Mucosa of rectum (tissue), 2 donors: ENCODE data around the gene RPTOR.

ENCODE experiments used
- H3K27ac ChIP-seq, 2 donors: one replicate each; pipeline ENCODE4 v1.7.0; 2013; ENCODE audit warnings: inconsistent platforms in 2 of 2, low read depth in 2 of 2, low read length in 2 of 2
- H3K27me3 ChIP-seq, 2 donors: one replicate each; pipeline ENCODE4 v1.7.0; 2013; ENCODE audit warnings: low read length in 2 of 2; ENCODE audit not compliant: control insufficient read depth in 2 of 2, insufficient read depth in 2 of 2
- H3K36me3 ChIP-seq, 2 donors: one replicate each; pipeline ENCODE4 v1.7.0; 2013; ENCODE audit warnings: low read length in 2 of 2; ENCODE audit not compliant: control insufficient read depth in 2 of 2, insufficient read depth in 2 of 2
- H3K4me1 ChIP-seq, 2 donors: one replicate each; pipeline ENCODE4 v1.7.0; 2013; ENCODE audit warnings: low read length in 2 of 2, mild to moderate bottlenecking in 1 of 2; ENCODE audit not compliant: control insufficient read depth in 2 of 2, insufficient read depth in 2 of 2
- H3K4me3 ChIP-seq, 2 donors: one replicate each; pipeline ENCODE4 v1.7.0; 2013; ENCODE audit warnings: low read length in 2 of 2
- H3K9ac ChIP-seq, 2 donors: one replicate each; pipeline ENCODE4 v1.7.0; 2013; ENCODE audit warnings: low read length in 2 of 2, low read depth in 1 of 2, mild to moderate bottlenecking in 1 of 2
- H3K9me3 ChIP-seq, 2 donors: one replicate each; pipeline ENCODE4 v1.7.0; 2013; ENCODE audit warnings: low read length in 2 of 2; ENCODE audit not compliant: control insufficient read depth in 2 of 2
- donor health status: healthy.
- donor health status: Normal muscosa, but diverticular disease.

The RPTOR gene

DNA sequence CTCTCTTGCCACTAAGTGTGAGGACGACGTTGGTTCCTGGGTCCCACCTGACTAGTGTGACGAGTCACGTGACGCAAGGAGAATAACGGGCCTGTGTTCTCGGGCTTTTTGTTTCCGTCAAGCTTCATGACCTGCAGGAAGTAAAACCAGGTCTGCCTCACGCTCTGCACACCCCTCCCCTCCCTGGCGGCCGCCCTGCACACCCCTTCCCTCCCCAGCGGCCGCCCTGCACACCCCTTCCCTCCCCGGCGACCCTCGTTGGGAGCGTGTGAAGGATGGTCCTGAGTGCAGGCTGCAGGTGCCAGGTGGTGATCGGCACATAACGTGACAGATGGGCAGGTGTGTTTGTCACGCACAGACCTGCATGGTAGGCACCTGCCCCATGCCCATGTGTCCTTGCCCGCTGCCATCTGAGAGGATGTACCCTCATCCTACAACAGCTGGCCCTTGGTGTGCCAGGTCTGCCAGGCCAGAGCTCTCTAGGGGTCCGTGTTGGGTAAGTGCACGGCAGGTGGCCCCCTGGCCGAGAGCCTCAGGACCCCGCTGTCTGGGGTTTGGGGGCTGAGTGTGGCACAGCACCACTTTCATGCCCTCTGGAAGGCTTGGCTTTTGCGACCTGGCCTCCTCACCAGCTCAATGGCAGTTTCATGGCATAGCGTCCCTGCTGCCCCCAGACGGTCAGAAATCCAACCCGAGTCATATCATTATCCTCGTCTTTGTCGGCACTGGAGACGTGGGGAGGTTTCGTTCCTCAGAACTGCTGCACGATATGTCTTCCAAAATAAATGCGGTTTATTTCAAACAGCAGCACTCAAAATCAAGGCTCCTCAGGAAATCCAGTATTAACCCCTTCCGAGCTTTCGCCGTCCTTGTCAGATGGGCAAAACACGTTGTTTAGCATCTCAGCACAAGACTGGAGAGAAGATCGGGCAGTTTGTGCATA is 255.2 kb downstream of the RPTOR start:
- H3K9me3 ChIP-seq, result no peaks in the 10 kb centered on the region
- no peak overlapping the region for H3K9ac ChIP-seq
- peaks cover 0 to 5% of the 10 kb centered on the region in 2 donors for H3K36me3 ChIP-seq
- no peak overlapping the region for H3K27ac ChIP-seq
- H3K27me3 ChIP-seq, result no peaks in the 10 kb centered on the region
- H3K4me1 ChIP-seq, result peaks cover 0 to 5% of the 10 kb centered on the region in 2 donors
- no peak overlapping the region for H3K4me3 ChIP-seq

DNA sequence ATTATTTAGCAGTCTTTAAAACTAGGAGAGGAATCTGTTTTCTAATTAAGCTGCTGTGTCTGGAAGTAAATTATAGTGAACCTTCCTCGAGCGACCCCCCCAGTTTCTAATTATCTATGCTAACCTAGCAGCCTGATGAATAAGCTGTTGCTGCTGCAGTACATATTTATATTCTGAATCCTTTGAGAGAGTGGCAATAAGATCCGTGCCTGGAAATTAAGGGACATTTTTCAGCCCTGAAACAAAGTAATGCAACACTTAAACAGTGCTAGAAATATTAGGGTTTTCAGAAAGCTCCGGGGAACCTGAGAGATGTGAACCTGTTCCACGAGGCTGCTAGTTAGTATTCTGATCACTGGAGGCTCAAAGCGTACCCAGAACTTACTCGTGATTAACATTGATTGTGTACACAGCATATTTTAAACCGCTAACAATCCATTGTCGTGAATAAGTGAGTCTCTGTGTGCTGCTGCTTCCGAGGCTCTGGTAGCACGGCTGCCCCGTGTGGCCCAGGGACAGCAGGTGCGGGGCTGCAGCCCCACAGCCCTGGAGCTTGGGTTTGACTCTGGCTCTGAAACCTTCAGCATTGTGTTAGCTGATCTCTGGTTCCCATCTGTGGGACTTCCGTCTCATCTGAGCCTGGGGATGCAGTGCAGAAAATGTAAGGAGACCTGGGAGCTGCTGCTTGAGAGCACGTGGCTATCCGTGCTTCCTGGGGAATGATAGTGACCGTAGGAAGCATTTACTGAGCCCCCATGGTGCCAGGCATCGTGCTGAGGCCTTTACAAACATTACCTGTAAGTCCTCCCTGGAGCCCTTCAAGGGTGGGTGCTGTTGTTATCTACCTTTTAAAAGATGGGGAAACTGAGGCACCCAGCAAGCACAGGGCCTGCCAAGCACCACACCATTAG is 256.1 kb downstream of the RPTOR start:
- H3K27me3 ChIP-seq, result no peaks in the 10 kb centered on the region
- H3K27ac ChIP-seq, result no peak overlapping the region
- H3K9ac ChIP-seq, result no peak overlapping the region
- no peak overlapping the region for H3K4me3 ChIP-seq
- no peaks in the 10 kb centered on the region for H3K9me3 ChIP-seq
- H3K4me1 ChIP-seq, result peaks cover 0 to 2% of the 10 kb centered on the region in 2 donors
- peaks cover 0 to 5% of the 10 kb centered on the region in 2 donors for H3K36me3 ChIP-seq

DNA sequence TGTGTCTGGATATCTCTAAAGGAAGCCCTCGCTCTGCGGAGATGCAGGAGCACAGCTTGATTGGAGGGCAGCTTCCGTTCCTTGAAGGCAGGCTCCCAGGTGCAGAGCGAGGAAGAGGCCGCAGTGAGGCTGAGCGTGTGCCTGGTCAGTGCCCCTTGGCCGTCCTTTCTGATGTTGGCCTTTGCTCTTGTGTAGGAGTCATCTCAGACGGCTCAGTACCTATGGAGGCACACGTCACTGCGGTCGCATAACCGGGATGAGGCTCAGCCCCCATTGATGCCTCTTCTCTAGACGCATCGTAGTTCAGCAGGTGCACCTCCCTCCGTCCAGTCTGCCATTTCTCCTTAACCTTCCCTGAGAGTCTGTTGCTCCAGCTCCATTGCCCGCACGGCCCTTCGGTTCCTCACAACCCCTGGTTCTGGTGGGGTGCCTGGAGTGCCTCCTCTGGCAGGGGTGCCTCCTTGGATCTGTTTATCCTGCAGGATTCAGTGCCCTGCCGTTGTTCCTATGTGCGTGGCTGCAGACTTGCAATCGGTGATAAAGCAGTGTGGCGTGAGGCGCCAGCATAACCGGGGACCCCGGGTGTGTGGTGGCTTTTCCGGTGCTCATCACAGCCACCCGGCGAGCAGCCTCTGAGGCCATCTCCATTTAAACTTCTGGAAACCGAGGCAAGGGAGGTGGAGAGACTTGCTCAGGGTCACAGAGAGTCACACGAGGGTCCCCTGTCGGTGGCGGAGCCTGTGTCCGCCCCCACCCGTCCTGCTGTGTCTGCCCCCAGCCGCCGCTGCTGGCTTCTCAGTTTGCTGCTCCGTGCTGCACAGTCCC is 258.2 kb downstream of the RPTOR start:
- Histone ChIP-seq H3K4me3 (no peak overlapping the region), H3K4me1 (no peaks in the 10 kb centered on the region), H3K27me3 (no peaks in the 10 kb centered on the region), H3K9ac (no peak overlapping the region), H3K9me3 (peaks cover 2% of the 10 kb centered on the region in 2 donors), H3K36me3 (peaks cover 0 to 5% of the 10 kb centered on the region in 2 donors), H3K27ac (no peak overlapping the region)

GRCh38 chr17:80803451-80804428 is 259.1 kb downstream of the RPTOR start:
- Histone ChIP-seq H3K36me3 (peaks cover 0 to 5% of the 10 kb centered on the region in 2 donors), H3K27ac (no peak overlapping the region), H3K4me1 (no peaks in the 10 kb centered on the region), H3K9me3 (peaks cover 2% of the 10 kb centered on the region in 2 donors), H3K27me3 (no peaks in the 10 kb centered on the region), H3K9ac (no peak overlapping the region), H3K4me3 (no peak overlapping the region)

DNA sequence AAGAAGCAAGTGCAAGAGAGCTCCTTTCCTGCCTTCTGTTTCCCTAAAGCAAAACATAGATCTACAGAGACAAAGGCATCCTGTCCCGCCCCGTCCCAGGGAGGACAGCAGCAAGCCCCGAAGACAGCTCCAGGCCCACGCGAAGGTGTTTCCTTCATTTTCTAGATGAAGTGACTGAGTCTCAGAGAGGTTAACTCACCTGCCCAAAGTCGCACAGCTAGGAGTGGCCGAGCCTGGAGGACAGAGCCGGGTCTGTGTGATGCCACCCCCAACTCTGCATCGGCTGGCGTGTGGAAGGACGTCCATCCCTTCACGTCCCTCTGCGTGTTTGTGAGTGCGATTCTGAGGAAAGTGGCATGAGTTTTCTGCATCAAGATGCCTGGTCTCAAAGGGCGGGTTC is 259.8 kb downstream of the RPTOR start:
- Histone ChIP-seq H3K27me3 (no peaks in the 10 kb centered on the region), H3K27ac (no peak overlapping the region), H3K9ac (no peak overlapping the region), H3K9me3 (peaks cover 2% of the 10 kb centered on the region in 2 donors), H3K4me1 (no peaks in the 10 kb centered on the region), H3K4me3 (no peak overlapping the region), H3K36me3 (no peaks in the 10 kb centered on the region)

DNA sequence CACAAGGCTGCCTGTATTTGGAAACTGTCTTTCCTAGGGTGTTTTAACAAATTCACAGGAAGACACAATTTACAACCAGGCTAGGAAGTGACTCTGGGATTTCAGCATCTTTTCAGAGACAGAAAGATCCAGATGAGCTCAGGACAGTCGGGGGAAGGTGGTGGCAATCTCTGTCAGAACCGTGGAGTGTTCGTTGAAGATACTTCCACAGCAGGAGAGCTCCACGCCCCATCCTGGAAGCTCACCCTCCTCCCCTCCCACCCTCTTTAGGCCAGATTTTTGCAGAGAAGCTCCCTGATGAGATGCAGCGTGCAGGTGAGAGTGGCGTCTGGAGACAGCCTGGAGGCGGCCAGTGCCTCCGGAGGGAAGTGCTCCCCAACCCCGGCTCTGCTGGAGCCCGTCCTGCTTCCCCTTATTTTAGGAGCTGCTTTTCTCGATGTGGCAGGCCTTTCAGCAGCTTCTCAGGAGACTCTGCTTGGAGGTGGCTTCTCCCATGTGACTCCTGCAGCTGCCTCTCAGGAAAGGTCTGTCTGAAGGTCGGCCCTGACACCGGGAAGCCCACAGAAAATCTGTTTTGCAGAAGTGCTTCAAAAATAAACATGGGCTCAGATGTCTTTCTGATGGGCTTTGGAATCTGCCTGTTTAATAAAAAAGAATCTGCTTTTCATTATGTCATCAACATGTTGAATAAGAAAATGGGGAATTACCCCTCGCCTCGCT is 260.6 kb downstream of the RPTOR start:
- Histone ChIP-seq H3K4me1 (no peaks in the 10 kb centered on the region), H3K9me3 (peaks cover 2% of the 10 kb centered on the region in 2 donors), H3K27ac (no peak overlapping the region)

GRCh38 chr17:80807014-80807413 is 262.4 kb downstream of the RPTOR start:
- no peaks in the 10 kb centered on the region for H3K4me1 ChIP-seq
- no peak overlapping the region for H3K4me3 ChIP-seq
- peaks cover 2% of the 10 kb centered on the region in 2 donors for H3K9me3 ChIP-seq
- H3K36me3 ChIP-seq, result peaks cover 0 to 6% of the 10 kb centered on the region in 2 donors
- H3K27me3 ChIP-seq, result no peaks in the 10 kb centered on the region
- H3K27ac ChIP-seq, result no peak overlapping the region
- H3K9ac ChIP-seq, result no peak overlapping the region

More for the DNA sequence above, 260.6 kb downstream of the RPTOR start:
- H3K4me3 ChIP-seq, result no peak overlapping the region
- H3K36me3 ChIP-seq, result no peaks in the 10 kb centered on the region
- H3K27me3 ChIP-seq, result no peaks in the 10 kb centered on the region
- no peak overlapping the region for H3K9ac ChIP-seq

DNA sequence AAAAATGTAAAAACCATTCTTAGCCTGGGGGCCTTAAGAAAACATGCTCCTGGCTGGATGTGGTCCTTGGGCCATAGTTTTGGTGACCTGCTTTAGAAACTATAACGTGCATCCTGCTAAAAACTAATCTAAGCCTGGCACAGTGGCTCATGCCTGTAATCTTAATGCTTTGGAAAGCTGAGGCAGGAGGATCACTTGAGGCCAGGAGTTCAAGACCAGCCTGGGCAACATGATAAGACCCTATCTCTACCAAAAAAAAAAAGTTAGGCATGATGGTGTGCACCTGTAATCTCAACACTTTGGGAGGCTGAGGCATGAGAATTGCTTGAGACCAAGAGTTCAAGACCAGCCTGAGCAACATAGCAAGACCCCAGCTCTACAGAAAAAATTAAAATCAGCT is 263.2 kb downstream of the RPTOR start:
- H3K9me3 ChIP-seq, result peaks cover 2% of the 10 kb centered on the region in 2 donors
- H3K4me1 ChIP-seq, result no peaks in the 10 kb centered on the region
- no peak overlapping the region for H3K4me3 ChIP-seq
- H3K9ac ChIP-seq, result no peak overlapping the region
- peaks cover 0 to 11% of the 10 kb centered on the region in 2 donors for H3K36me3 ChIP-seq
- no peaks in the 10 kb centered on the region for H3K27me3 ChIP-seq
- no peak overlapping the region for H3K27ac ChIP-seq
